Glomerular endothelial cell (primary cell): ENCODE data around the gene DNM2. TPM values are rescaled to one million over a fixed set of nuclear protein-coding genes. Genes with fewer than 3 reads are reported as not detected.
"Not testable (repeated sequence)": the region's sequence is repeated elsewhere in the genome, so short reads cannot be mapped to it uniquely, and the experiment has no call there.

ENCODE experiments used
- DNase-seq: peaks from one replicate; pipeline ENCODE4 v3.0.0-alpha.2; 2011; ENCODE audit warnings: low read depth, low spot score; ENCODE audit errors: extremely low read depth
- total RNA-seq: library from RNA; depleted of rRNA; stranded (reverse); fragments of >200 nt; gene quantifications from 2 replicates; pipeline ENCODE4 v1.2.3, GENCODE V29; 2015

The DNM2 gene
- total RNA-seq, 1 donor from 2014 or later, result 178 TPM

- no peak for DNase-seq
Measured at GRCh38 chr19:10831987-10832938, 114.4 kb downstream of the DNM2 start.

GRCh38 chr19:10832939-10833296, 115.0 kb downstream of the DNM2 start:
- no peak for DNase-seq

- DNase-seq, result peak; percentile 90
Measured at GRCh38 chr19:10835089-10835753, 117.3 kb downstream of the DNM2 start.

GRCh38 chr19:10835754-10836478, 118.0 kb downstream of the DNM2 start, which contains the start of gene TMED1:
Gene TMED1, minus strand, starts transcription at chr19:10836212. Its CDS starts 21 bp downstream, at chr19:10836191.
- DNase-seq, result peak; percentile 78

- no peak for DNase-seq
Measured at GRCh38 chr19:10836479-10837330, 118.8 kb downstream of the DNM2 start.

DNA sequence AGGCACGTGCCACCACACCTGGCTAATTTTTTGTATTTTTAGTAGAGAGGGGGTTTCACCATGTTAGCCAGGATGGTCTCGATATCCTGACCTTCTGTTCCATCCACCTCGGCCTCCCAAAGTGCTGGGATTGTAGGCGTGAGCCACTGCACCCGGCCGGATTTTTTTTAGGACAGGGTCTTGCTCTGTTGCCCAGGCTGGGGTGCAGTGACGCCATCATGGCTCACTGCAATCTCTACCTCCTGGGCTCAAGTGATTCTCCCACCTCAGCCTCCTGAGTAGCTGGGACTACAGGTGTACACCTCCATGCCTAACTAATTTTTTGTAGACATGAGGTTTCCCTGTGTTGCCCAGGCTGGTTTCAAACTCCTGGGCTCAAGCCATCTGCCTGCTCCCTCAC, 119.8 kb downstream of the DNM2 start:
- not testable (repeated sequence) for DNase-seq

DNA sequence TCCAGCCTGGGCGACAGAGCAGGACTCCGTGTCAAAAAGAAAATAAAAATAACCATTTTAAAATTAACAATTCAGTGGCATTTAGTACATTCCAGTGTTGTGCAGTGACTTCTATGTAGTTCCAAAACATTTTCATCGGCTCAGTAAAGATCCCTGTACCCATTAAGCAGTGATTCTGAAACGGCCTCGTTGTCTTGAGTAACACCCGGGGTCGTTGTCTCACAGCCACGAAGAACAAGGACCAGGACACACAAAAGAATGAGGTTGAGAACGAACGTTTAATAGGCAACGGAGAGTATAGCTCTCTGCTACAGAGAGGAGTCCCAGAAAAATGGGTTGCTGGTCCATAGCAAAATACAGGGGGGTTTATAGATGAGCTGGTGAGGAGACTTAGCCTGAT, 120.5 kb downstream of the DNM2 start:
- DNase-seq, result no peak

DNA sequence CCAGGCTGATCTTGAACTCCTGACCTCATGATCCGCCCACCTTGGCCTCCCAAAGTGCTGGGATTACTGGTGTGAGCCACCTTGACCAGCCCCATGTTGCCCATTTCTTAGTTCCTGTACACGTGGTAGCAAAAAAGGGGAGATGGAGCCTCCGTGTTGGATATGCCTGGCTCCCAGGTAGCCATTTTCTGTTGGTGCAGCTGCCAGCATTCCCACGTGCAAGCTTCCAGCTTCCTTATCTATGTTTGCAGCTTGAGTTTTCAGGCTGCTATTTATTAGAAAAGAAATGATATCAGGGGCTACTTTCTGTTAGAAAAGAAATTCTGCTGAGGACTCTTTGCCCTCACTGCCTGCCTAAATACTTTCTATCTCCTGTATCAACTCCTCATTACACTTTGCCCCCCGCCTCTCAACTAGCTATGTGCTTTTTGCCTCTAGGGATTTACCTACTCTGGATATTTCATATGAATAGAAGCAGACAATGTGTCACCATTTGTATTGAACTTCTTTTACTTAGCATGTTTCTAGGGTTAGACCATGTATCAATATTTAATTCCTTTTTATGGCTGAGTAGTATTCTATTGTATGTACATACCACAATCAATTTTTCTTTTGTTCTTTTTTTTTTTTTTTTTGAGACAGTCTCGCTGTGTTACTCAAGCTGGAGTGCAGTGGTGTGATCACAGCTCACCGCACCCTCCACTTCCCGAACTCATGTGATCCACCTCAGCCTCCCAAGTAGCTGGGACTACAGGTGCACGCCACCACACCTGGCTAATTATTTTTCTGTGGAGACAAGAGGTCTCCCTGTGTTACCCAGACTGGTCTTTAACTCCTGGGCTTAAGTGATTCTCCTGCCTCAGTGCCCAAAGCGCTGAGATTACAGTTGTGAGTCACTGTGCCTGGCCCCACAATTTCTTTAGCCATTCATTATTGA, 121.5 kb downstream of the DNM2 start:
- no peak for DNase-seq

GRCh38 chr19:10842788-10843187, 124.9 kb downstream of the DNM2 start:
- DNase-seq, result no peak

- DNase-seq, result no peak
Measured at GRCh38 chr19:10846500-10847202, 128.8 kb downstream of the DNM2 start.

- no peak for DNase-seq
Measured at GRCh38 chr19:10848230-10848856, 130.5 kb downstream of the DNM2 start, which contains the start of gene C19orf38. Gene C19orf38, plus strand, starts transcription at chr19:10848415. Its CDS starts 94 bp downstream, at chr19:10848509.

- no peak for DNase-seq
Measured at GRCh38 chr19:10850631-10851030, 132.8 kb downstream of the DNM2 start.

- DNase-seq, result no peak
Measured at GRCh38 chr19:10852098-10852800, 134.4 kb downstream of the DNM2 start.

- no peak for DNase-seq
Measured at GRCh38 chr19:10852941-10853340, 135.1 kb downstream of the DNM2 start.

- no peak for DNase-seq
Measured at GRCh38 chr19:10854350-10855089, 136.6 kb downstream of the DNM2 start.

DNA sequence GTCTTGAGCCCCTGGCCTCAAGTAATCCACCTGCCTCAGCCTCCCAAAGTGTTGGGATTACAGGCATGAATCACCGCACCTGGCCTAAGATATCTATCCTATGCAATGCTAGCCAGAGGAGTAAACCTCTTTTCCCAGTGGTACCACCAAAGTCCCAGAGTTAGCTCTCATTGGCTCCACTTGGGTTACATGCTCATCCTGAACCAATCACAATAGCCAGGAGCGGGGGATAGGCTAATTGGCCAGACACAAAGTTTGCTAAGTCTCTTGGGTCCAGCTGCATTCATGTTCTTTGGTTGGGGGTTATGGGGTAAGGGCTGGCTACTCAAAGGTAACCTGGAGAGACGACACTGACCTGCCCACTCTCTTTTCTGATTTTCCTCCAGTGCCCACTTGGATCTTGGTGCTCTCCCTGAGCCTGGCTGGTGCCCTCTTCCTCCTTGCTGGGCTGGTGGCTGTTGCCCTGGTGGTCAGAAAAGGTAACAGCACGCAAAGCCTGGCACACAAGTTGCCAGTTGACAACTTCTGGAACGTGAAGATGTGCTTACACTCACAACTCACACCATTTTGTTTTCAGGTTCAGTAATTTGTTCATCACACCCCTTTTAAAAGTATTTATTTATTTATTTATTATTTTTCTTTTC, 138.1 kb downstream of the DNM2 start:
- no peak for DNase-seq
